Frontal cortex (tissue), 4 donors: ENCODE data around the gene MEGF11. TPM values are rescaled to one million over a fixed set of nuclear protein-coding genes. Genes with fewer than 3 reads are reported as not detected.
"Not testable (repeated sequence)": the region's sequence is repeated elsewhere in the genome, so short reads cannot be mapped to it uniquely, and the experiment has no call there.

Source experiments
- DNase-seq, 2 donors: peaks; one replicate each; pipeline ENCODE4 v3.0.0; 2012; ENCODE audit warnings: low spot score in 2 of 2
- FAIRE-seq: peaks from 2 replicates; lab custom pipeline; 2012; peaks lifted over from hg19 to GRCh38; lab: Jason Lieb, UNC
- total RNA-seq: library from RNA; depleted of rRNA; stranded (reverse); fragments of >200 nt; gene quantifications from one replicate; pipeline ENCODE4 v1.2.3, GENCODE V29; 2014
- donor health status: control.
- donor health status: control.
- donor health status: control.

MEGF11 gene
- total RNA-seq, 1 donor from 2014 or later: 4.5 TPM

DNA sequence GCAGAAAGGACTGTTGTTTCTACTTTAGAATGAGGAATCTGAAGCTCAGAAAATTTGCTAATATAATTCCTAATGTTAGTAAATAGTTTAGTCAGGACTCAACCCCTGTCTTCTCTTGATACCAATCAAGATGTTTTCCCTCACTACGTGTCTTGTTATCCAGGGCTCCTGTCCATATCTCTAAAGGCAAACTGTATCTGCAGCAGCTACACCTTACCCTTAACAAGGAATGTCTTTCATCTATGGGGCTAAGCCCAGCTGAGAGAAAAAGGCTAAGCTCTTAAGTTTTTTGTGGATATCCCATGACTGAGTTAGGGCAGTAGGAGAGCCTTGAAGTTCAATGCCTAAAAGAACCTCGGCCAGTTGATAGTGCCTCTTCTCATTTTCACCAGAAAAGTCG is 351.7 kb downstream of the MEGF11 start:
- FAIRE-seq (no peak), DNase-seq (no peak)

DNA sequence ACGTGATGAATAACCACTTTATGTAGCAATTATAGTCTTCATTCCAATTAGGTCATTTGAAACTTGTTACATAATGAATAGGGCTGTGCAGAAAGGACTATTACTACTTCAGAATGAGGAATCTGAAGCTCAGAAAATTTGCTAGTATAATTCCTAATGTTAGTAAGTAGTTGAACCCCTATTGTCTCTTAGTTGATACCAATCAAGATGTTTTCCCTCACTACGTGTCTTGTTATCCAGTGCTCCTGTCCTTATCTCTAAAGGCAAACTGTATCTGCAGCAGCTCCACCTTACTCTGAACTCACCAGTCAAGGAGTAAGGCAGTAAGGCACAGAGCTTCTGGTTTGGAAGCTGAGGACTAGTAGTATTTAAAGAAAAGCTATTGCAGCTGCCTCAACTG is 352.2 kb downstream of the MEGF11 start:
- FAIRE-seq (no peak), DNase-seq (no peak)

DNA sequence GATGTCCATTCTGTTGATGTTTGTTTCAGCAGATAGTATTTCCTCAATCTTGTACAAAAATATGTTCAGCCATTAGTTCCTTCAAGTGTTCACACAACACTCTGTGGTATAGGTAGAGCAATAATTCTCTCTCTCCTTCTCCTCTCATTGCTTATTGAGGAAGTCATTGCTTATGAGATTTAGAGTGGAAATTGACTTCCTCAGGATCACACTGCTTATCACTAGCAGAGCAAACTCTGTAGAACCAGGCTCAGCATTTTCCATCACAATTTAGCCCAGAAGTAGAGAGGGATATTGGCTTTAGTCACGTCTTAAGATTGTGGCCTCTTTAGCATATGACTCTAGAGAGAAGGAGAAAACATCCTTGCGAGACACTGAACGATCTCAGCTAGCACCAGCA is 353.1 kb downstream of the MEGF11 start:
- FAIRE-seq (no peak), DNase-seq (no peak)

DNA sequence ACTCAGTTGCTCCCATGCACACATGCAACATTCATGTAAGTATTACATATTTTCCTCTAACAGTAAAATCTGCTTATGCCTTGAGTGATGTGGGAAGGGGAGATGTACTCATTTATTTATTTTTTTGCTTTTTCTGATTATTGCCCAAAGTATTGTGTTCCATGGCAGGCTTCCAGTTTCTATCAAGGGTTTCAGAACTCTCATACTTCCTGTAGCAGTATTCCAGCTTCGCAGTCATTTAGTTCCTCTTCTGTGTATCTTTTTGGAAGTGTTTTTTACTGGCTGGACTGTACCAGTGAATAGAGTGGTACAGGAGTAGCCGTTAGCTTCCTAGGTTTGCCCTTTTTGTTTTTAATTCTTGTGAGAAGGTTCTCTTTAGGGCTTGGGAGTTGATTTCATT is 357.3 kb downstream of the MEGF11 start:
- no peak for DNase-seq

DNA sequence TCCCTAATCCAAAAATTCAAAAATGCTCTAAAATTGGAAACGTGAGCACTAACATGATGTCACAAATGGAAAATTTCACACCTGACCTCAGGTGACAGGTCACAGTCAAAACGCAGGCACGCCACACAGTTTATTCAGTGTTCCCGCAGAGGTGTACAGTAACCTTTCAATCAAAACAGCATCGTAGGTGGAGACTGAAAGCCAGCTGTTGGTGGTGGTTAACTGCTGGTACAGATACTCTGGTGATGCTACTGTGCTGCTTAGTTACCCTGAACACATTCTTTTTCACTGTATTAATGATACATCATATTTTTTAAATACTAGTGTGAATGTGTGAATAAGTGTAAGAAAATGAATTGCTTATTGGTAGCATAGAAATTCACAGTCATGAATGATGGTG is 360.5 kb downstream of the MEGF11 start:
- no peak for DNase-seq
- no peak for FAIRE-seq

More for the DNA sequence above, 357.3 kb downstream of the MEGF11 start:
- FAIRE-seq: no peak

DNA sequence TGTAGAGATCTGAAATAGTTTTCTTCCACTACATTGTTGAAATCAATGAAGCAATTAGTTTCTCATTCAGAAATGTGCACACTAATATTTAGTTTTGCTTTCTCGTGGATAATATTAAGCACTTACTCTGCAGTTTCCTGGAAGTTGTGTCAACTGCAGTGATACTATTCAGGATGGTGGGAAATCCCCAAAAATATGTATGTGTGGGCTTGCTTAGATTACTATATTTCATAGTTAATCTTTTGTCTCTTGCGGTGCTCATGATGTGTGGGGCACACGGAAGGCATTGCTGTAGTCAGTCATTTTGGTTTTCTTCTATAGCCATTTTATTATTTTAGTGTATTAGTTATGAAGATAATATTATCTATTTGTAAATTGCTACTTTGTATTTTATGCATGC is 364.6 kb downstream of the MEGF11 start:
- no peak for FAIRE-seq
- no peak for DNase-seq

DNA sequence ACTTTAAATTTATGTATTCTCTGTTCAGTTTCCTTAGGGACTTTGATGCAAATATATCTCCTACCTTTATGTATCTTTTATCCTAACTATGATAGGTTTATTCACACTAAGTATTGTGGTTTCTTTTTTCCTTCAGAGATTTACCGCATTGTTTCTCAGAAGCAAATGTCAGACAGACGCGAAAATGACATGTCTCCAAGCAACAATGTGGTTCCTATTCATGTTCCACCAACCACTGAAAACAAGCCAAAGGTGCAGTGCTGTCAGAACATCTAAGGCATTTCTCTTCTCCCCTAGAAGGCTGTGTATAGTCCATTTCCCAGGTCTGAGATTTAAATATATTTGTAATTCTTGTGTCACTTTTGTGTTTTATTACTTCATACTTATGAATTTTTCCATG is 366.0 kb downstream of the MEGF11 start:
- FAIRE-seq (no peak), DNase-seq (no peak)

DNA sequence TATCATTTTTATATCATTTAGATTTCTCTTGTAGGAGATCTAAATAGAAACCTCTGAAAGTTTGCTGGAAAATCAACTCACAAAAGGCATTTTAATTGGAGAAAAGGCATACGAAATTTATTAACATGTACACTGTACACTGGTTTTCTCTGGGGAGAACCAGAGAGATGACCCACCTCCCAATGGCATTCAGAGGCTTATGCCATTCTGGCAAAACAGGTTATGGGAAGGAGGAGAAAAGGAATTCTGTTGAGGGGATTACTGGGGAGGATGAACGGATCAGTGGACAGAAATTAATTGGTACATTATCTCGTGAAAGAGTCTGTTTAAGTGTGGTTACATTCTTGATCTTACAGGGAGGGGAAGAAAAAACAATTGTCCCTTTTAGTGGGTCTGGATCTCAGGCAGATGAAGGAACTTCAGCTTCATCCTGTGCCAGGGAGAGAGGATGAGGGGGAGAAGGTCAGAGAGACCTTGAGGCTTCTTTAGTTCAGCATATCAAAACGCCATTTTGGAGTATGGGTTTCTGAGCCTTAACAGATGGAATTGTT is 367.8 kb downstream of the MEGF11 start:
- DNase-seq: no peak
- FAIRE-seq: no peak

DNA sequence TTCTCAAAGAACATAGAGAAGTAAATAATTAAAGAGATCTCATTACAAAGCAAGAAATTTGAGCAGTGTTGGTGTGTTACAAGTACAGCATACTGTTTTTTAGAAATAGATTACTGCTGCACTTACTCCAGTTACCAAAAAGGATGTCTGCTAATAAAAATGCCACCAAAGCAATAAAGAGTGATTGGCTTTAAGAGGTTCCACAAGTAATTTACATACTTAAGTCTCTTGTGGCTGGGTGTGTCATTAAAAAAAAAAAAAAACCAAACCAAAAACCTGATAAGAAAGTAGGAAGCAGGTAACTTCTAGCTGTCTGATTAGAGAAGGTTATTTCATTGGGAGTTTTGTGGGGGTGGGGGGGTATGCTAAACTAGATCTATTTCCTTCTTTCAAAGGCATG is 369.0 kb downstream of the MEGF11 start:
- FAIRE-seq (no peak), DNase-seq (no peak)

DNA sequence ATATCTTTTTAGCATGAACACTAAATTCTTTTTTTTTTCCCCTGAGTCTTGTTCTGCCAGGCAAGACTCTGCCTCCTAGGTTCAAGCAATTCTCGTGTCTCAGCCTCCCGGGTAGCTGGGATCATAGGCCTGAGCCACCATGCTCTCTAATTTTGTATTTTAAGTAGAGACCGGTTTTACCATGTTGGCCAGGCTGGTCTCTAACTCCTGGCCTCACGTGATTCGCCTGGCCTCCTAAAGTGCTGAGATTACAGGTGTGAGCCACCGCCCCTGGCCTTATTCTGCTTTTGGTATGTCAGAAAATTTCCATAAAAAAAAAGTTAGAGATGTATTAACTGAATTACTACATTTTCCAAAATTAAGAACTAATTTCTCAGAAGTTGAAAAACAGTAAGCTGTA is 370.0 kb downstream of the MEGF11 start:
- DNase-seq (no peak), FAIRE-seq (no peak)

DNA sequence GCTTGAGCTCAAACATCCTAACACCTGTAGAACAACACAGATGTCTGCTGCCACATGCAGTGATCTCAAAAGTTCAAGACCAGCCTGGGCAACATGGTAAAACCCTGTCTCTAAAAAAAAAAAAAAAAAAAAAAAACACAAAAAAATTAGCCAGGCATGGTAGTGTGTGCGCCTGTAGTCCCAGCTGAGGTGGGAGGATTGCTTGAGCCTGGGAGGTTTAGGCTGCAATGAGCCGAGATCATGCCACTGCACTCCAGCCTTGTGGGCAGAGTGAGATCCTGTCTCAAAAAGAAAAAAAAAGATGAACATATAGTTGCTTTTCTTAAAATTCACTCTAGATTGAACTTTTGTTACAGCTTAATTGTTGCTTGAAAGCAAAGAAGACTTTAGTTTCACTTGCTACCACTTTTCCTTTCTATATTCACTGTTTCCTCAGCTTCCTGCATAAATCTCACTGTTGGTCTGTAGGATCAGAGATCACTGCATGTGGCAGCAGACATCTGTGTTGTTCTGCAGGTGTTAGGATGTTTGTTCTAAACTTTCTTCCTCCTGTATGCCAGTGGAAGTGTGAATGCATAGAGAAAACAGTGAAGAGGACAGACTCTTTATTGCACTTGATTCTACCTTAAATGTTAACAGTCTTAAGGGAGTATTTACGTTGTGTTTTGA is 371.6 kb downstream of the MEGF11 start:
- FAIRE-seq (no peak), DNase-seq (no peak)

DNA sequence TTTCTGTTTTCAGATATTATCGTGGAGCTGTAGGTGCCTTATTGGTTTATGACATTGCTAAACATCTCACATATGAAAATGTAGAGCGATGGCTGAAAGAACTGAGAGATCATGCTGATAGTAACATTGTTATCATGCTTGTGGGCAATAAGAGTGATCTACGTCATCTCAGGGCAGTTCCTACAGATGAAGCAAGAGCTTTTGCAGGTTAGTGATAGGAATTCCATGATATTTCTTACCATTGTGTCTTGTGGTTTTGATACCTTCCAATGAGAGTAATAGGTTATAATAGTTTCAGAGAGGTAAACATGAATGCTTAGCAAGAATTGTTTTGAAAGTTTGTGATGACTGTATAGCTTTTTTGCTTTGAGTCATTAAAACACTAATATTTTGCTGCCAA is 375.8 kb downstream of the MEGF11 start:
- FAIRE-seq (no peak), DNase-seq (no peak)

DNA sequence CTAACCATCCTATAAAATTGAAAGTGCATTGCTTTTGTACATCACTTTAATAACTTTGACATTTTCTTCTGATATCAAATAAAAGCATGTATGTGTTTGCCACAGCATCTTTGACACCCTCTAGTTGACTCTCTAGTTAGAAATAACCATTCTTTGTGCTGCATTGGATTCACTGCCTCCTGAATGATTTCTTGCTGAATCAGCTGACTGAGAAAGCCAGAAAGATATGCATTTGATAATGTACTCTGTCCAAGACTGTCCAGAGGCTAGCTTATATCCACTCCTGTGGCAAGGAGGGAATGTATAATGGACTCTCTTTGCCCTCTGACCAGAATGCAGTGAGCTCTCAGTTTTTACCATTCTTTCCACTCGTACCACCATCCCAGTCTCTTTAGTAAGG is 378.1 kb downstream of the MEGF11 start:
- DNase-seq: no peak
- no peak for FAIRE-seq

DNA sequence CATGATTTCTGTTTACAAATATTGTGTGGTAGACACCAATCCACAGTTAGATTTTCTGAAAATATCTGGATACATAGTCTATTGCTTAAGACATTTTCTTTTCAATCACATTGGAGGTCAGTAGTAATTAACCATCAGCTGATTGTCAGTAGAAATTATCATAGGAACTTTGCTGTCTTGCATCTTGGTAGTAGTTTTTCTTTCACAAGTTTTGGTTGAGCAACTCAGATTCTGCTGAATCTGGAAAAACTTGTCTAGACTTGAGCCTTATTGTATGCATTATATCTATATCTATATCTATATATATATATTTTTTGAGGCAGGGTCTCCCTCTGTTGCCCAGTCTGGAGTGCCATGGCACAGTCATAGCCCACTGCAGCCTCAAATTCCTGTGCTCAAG is 380.3 kb downstream of the MEGF11 start:
- no peak for DNase-seq
- FAIRE-seq: no peak

DNA sequence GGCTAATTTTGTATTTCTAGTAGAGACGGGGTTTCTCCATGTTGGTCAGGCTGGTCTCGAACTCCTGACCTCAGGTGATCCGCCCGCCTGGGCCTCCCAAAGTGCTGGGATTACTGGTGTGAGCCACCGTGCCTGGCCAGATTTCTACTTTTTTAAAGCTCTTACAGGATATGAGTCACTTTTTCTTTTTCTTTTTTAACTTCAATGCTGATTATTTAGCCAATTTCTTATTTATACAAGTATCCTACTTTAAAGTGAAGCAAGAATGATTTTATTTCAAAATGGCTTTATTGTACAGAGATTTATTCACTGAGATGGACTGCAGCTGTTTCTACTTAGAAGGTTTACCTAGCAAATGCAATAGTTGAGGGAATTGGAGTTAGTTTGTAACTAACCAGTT is 381.0 kb downstream of the MEGF11 start:
- FAIRE-seq, DNase-seq: not testable (repeated sequence)

DNA sequence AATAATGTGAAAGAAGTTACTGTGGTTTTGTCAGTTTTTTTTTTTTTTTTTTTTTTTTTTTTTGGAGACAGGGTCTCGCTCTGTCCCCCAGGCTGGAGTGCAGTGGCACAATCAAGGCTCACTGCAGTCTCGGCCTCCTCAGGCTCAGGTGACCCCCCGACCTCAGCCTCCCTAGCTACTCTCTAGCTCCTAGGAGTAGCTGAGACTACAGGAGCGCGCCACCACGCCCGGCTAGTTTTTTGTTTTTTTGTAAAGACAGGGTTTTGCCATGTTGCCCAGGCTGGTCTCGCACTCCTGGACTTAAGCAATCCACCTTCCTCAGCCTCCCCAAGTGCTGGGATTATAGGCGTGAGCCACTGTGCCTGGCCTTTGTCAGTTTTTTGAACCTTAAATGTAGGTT is 381.7 kb downstream of the MEGF11 start:
- not testable (repeated sequence) for FAIRE-seq

DNA sequence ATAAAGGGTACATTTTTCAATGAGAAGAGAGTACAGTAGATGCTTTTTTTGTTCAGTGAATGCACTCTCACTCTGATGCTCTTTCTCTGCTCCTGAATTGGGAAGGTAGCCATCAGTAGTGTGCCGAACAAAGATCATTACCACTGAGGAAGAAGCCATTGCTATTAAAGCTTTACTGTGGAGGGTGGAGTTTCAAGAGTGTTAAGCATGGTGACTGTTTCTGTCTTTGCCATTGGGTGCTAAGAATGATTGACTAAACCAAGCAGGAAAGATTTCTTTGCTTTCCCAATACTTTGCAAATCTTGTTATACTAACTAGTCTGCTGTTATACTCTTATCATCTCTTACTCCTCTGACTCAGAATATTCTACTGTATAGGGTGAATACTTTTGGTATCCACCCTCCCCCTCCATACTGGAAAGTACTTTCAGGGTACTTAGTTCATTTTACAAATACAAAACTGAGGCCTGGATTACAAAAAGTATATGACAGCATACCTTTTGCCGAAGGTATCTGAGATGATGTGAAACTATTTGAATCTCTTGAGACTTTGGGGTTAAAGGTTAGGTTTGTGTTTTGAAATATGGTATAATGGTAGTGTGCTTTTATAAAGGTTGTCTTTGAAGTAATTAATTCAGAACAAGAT is 382.5 kb downstream of the MEGF11 start:
- FAIRE-seq (no peak), DNase-seq (peak in 1 of 2 donors; percentile 25)

More for the DNA sequence above, 381.7 kb downstream of the MEGF11 start:
- DNase-seq: not testable (repeated sequence)

DNA sequence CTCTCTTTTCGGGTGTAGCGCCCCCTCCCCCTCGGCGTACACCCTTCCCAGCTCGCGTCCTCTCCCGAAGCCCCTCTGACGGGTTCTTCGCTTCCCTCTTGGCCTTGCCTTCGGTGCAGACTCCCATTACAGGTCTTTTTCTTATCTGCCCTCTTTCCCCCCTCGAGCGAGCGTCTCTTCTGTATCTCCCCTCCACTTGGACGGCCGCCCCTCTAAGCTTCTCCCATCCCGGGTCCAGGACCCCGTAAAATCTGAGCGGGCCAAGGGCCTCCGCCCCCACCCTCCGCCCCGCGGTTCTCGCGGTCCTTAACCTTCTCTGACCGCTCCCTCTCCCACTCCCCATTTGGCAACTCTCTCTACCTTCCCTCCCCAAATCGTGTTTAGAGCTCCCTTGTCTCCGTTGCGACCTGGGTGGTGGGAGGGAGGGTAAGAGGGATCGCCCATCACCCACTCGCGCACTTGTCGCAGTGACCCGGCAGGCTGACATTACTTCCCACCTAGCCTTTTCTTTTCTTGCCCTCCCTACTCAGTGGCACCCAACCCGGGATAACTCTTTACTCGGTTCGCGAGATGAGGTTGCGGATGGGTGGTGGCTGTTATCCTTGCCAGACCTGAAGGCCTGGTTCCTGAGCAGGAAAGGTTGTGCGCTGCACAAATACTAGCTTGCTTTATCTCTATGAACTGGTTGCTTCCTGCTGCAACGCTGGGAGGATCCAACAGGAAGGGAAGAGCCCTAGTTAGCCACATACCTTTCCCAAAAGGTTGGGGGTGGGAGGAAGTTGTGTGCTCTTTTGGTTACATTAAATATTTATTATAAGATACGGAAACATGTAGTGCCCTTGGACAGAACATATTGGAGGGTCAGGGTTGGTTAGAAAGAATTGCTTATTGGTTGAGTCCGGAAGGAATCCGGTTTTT is 383.3 kb downstream of the MEGF11 start:
- FAIRE-seq: no peak
- DNase-seq: no peak

DNA sequence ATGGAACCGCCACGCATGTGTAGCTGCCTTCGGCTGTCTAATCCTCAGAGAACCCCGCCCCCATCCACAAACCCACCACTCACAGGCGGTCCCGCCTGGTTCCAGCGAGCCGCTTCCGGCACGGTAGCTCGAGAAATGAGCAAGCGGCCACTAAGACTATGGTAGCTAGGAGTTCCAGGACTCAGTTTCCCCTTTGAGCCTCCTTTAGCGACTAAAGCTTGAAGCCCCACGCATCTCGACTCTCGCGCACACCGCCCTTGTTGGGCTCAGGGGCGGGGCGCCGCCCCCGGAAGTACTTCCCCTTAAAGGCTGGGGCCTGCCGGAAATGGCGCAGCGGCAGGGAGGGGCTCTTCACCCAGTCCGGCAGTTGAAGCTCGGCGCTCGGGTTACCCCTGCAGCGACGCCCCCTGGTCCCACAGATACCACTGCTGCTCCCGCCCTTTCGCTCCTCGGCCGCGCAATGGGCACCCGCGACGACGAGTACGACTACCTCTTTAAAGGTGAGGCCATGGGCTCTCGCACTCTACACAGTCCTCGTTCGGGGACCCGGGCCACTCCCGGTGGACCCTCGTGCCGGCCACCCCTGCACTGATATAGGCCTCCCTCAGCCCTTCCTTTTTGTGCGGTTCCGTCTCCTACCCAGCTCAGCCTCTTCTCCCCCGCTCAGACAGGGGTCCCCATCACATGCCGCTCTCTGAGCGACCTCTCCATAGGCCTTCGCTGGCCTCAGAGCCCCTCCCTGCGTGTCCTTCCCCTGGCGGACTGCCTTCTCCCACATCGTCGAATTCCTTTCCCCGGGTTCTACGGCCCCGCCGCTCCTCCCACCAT is 384.2 kb downstream of the MEGF11 start, which contains the start of gene RAB11A:
RAB11A (plus strand) TSS at position 366 of the 828 bp plus-strand sequence; CDS start at position 461, 95 bp downstream.
- DNase-seq (peak; percentile 83 to 93), FAIRE-seq (no peak)
